Measurements from ENCODE around the gene TSPAN16.

TSPAN16 gene

DNA sequence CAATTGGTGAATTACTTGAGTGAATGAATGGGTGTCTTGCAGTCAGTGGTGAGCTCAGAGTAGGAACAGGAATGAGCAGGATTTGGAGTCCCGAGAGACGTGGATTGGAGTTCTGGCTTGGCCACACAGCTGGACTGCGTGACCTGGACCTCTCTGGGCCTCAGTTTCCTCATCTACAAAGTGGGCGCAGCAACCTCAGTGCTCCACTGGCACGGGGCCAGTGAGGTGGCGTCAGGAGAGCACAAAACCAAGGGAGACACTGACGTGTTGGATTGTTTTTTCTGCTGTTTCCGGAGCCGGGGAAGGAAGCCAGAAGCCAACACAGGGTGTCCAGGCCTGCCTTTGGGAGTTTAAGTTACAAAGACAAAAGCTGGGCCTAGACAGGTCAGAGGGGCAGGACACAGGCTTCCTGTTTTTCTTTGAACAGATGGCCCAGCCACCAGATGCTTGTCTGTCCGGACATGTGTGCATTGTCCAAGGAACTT lies 27.1 kb upstream of the TSPAN16 start:
- H3K4me3 ChIP-seq (ENCODE audit: low read depth, low read length): no peak overlapping the region
- no peak for TF ChIP-seq CTCF (IDR thresholded peaks at IDR 0.05; ENCODE audit: low read depth, low read length)

DNA sequence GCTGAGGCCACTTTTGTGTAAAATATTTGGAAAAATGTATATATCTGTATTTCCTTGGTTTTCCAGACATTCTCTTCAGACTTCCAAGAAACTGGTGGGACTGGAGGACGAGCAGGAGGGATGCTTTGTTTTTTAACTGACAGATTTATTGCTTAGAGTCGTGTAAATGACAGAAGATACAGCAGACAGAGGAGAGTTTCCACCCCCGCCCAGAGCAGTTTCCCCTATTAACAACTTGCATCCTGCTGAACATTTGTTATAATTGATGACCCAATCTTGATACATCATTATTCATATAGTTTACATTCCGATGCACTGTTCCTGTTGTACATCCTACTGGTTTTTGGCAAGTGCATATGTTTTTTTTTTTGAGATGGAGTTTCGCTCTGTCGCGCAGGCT lies 26.6 kb upstream of the TSPAN16 start:
- no peak overlapping the region for H3K4me3 ChIP-seq (ENCODE audit: low read depth, low read length)
- TF ChIP-seq CTCF (IDR thresholded peaks at IDR 0.05; ENCODE audit: low read depth, low read length): no peak

DNA sequence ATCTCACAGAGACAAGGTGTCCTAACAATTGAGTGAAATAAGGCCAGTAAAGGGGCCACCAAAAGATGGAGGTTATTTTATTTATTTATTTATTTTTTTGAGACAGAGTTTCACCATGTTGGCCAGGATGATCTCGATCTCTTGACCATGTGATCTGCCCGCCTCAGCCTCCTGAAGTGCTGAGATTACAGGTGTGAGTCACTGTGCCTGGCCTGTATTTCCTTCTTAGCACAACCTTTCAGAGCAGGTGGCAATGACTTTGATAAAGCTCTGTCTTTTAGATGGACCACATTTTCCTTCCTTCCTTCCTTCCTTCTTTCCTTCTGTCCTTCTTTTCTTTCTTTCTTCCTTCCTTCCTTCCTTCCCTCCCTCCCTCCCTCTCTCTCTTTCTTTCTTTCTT lies 22.7 kb upstream of the TSPAN16 start:
- no peak for TF ChIP-seq CTCF (IDR thresholded peaks at IDR 0.05; ENCODE audit: low read depth, low read length)
- H3K4me3 ChIP-seq (ENCODE audit: low read depth, low read length): no peak overlapping the region

DNA sequence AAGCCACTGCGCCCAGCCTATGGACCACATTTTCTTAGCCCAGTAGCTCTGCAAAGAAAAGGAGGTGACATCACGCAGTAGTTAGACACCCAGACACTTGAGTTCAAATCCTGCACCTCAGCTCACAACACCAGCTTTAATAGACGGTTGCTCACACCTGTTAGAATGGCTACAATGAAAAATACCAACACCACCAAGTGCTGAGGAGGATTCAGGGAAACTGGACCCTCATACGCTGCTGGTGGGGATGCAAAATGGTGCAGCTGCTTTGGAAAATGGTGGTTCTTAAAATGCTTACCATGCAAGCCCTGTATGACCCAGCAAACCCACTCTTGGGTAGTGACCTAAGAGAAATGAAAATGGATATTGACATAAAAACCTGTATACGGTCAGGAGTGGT lies 22.0 kb upstream of the TSPAN16 start:
- no peak for TF ChIP-seq CTCF (IDR thresholded peaks at IDR 0.05; ENCODE audit: low read depth, low read length)
- H3K4me3 ChIP-seq (ENCODE audit: low read depth, low read length): no peak overlapping the region

- H3K4me3 ChIP-seq (ENCODE audit: low read depth, low read length): no peak overlapping the region
- no peak for TF ChIP-seq CTCF (IDR thresholded peaks at IDR 0.05; ENCODE audit: low read depth, low read length)
Measured at GRCh38 chr19:11274533-11275086, 21.4 kb upstream of the TSPAN16 start.

DNA sequence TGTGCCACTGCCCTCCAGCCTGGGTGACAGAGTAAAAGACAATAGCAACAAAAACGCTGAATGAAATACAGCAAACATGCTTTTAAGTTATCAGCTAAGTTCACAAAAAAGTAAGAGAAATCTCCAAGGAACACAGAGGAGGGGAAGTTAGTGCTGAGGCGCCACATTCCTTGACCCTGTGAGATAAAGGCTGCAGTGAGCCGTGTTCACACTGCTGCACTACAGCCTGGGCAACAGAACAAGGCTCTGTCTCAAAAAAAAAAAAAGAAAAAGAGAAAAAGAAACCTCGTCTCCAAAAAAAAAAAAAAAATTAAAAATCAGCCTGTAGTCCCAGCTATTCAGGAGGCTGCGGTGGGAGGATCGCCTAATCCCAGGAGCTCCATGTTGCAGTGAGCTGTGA lies 17.3 kb upstream of the TSPAN16 start:
- no peak for TF ChIP-seq CTCF (IDR thresholded peaks at IDR 0.05; ENCODE audit: low read depth, low read length)
- H3K4me3 ChIP-seq (ENCODE audit: low read depth, low read length): no peak overlapping the region

DNA sequence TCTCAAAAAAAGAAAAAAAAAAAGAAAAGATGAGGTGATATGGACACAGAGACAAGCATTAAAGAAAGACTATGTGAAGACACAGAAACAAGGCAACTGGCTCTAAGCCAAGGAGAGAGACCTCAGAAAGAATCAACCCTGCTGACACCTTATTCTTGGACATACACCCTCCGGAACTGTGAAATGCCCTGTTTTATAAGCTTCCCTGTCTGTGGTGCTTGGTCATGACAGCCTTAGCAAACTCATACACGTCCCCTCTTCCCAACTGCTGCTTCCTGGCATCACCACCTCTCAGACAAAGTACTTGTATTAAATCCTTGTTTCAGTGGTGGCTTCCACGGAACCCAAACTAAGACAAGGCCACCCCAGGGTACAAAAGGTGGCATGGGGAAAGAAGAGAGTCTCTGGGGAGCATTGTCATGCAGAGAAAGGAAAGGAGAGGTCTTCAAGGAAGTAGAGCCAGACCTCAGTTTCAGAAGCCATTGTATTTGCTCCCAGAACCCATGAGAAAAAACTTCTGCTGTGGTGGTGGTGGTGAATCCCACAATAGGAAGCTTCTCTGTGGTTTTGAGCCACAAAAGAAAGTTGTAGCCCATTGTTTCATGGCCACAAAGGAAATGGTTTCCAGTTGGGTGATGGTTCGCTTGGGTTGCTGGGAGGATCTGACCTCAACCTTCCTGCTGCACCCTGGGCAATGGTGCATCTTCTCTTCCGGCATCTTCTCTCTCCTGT lies 16.3 kb upstream of the TSPAN16 start:
- H3K4me3 ChIP-seq (ENCODE audit: low read depth, low read length): no peak overlapping the region
- no peak for TF ChIP-seq CTCF (IDR thresholded peaks at IDR 0.05; ENCODE audit: low read depth, low read length)
